Activated CD8-positive, alpha-beta memory T cell treated with anti-CD3 and anti-CD28 coated beads for 48 hours (primary cell): ENCODE data around the gene AVPI1.
"Not testable (repeated sequence)": the region's sequence is repeated elsewhere in the genome, so short reads cannot be mapped to it uniquely, and the experiment has no call there.

Experiments
- DNase-seq, 3 experiments: peaks; one replicate each; pipeline ENCODE4 v3.0.0-alpha.2; 2020; ENCODE audit warnings: low read depth in 2 of 3, low spot score in 2 of 3

The AVPI1 gene

GRCh38 chr10:97713339-97713825, 26.3 kb upstream of the AVPI1 start, which contains the start of gene MARVELD1:
MARVELD1 (plus strand) TSS chr10:97713730; CDS start chr10:97713877, 147 bp downstream.
- DNase-seq, result no peak

GRCh38 chr10:97711640-97712572, 24.9 kb upstream of the AVPI1 start:
- DNase-seq, result no peak

GRCh38 chr10:97708976-97709946, 22.2 kb upstream of the AVPI1 start:
- DNase-seq, result no peak

- no peak for DNase-seq
Measured at GRCh38 chr10:97708167-97708566, 21.1 kb upstream of the AVPI1 start.

GRCh38 chr10:97707134-97707861, 20.3 kb upstream of the AVPI1 start:
- DNase-seq, result no peak

GRCh38 chr10:97705006-97705670, 18.1 kb upstream of the AVPI1 start:
- DNase-seq, result no peak

- no peak for DNase-seq
Measured at GRCh38 chr10:97704341-97704740, 17.3 kb upstream of the AVPI1 start.

- no peak for DNase-seq
Measured at GRCh38 chr10:97703398-97704067, 16.5 kb upstream of the AVPI1 start.

- no peak for DNase-seq
Measured at GRCh38 chr10:97701438-97702069, 14.5 kb upstream of the AVPI1 start.

GRCh38 chr10:97698072-97698655, 11.1 kb upstream of the AVPI1 start:
- DNase-seq, result not testable (repeated sequence)

GRCh38 chr10:97690133-97690532, 3.1 kb upstream of the AVPI1 start:
- no peak for DNase-seq

GRCh38 chr10:97689559-97690020, 2.5 kb upstream of the AVPI1 start:
- no peak for DNase-seq

GRCh38 chr10:97687785-97688781, 1.0 kb upstream of the AVPI1 start:
- no peak for DNase-seq

GRCh38 chr10:97686301-97686961, 610 bp downstream of the AVPI1 start:
- DNase-seq, result no peak

- DNase-seq, result no peak
Measured at GRCh38 chr10:97685395-97685958, 1.6 kb downstream of the AVPI1 start.

- DNase-seq, result no peak
Measured at GRCh38 chr10:97684866-97685394, 2.1 kb downstream of the AVPI1 start.
